ENCODE measurements around the gene CASD1. TPM values are rescaled to one million over a fixed set of nuclear protein-coding genes. Genes with fewer than 3 reads are reported as not detected.

CASD1 gene
- polyA plus RNA-seq, 1 donor (not counting 4 experiments of a cell fraction or from before 2014, with no cell fraction given) = 7.1 TPM

- peaks cover 2% of the 10 kb centered on the region for H3K27me3 ChIP-seq (ENCODE audit: control insufficient read depth, extremely low read depth, insufficient read depth, low read length)
- DNase-seq (ENCODE audit: low read depth, low spot score) (no peak), FAIRE-seq (no peak)
- H3K4me2 ChIP-seq (ENCODE audit: control insufficient read depth, extremely low read depth, insufficient read depth, low read depth, low read length) = no peak overlapping the region
- no peak overlapping the region for H2AFZ ChIP-seq (ENCODE audit: control insufficient read depth, low read length)
- H3K27ac ChIP-seq (ENCODE audit: control insufficient read depth, insufficient read depth, low read length) = no peak overlapping the region
- no peaks in the 10 kb centered on the region for H3K4me1 ChIP-seq (ENCODE audit: control insufficient read depth, extremely low read depth, insufficient read depth, low read length)
- no peak overlapping the region for H3K4me3 ChIP-seq (ENCODE audit: control insufficient read depth in 2 of 3, extremely low read depth in 1 of 3, insufficient read depth in 2 of 3, low read depth in 1 of 3, low read length in 3 of 3)
- no peaks in the 10 kb centered on the region for H3K9me3 ChIP-seq (ENCODE audit: control insufficient read depth, low read depth, low read length)
- dilution Hi-C loops (cut with MboI; ENCODE audit: extremely low pct_ligation_motif_present, low sequenced_read_pairs) = no loop called here
- no peaks in the 10 kb centered on the region for H3K79me2 ChIP-seq (ENCODE audit: control insufficient read depth, insufficient read depth, low read length)
- H3K9ac ChIP-seq (ENCODE audit: control insufficient read depth, extremely low read depth, insufficient read depth, low read length) = no peak overlapping the region
- H3K36me3 ChIP-seq (ENCODE audit: control insufficient read depth in 2 of 2, extremely low read depth in 1 of 2, insufficient read depth in 2 of 2, low read length in 2 of 2) = no peaks in the 10 kb centered on the region
- H4K20me1 ChIP-seq (ENCODE audit: control insufficient read depth, extremely low read depth, insufficient read depth, low read length) = no peaks in the 10 kb centered on the region
- H3K9me1 ChIP-seq (ENCODE audit: control insufficient read depth, extremely low read depth, insufficient read depth, low read length) = no peaks in the 10 kb centered on the region
- TF ChIP-seq CTCF (optimal IDR thresholded peaks at IDR 0.05 in 1 of 3, IDR thresholded peaks at IDR 0.05 in 1 of 3, conservative IDR thresholded peaks at IDR 0.05 in 1 of 3; ENCODE audit: extremely low read depth in 1 of 3, insufficient read depth in 2 of 3, low read length in 3 of 3) = no peak
- TF ChIP-seq EZH2 (IDR thresholded peaks at IDR 0.05; ENCODE audit: low read length) = no peak
These were observed 38.0 kb upstream of the CASD1 start for GRCh38 chr7:94471604-94472003.

GRCh38 chr7:94472608-94473007 is 37.0 kb upstream of the CASD1 start:
- DNase-seq (ENCODE audit: low read depth, low spot score) = no peak
- dilution Hi-C loops (cut with MboI; ENCODE audit: extremely low pct_ligation_motif_present, low sequenced_read_pairs) = no loop called here
- no peak for FAIRE-seq

More at GRCh38 chr7:94472608-94473007, 37.0 kb upstream of the CASD1 start:
- no peaks in the 10 kb centered on the region for H3K79me2 ChIP-seq (ENCODE audit: control insufficient read depth, insufficient read depth, low read length)
- no peaks in the 10 kb centered on the region for H3K9me1 ChIP-seq (ENCODE audit: control insufficient read depth, extremely low read depth, insufficient read depth, low read length)
- no peak overlapping the region for H2AFZ ChIP-seq (ENCODE audit: control insufficient read depth, low read length)
- no peaks in the 10 kb centered on the region for H4K20me1 ChIP-seq (ENCODE audit: control insufficient read depth, extremely low read depth, insufficient read depth, low read length)
- peaks cover 2% of the 10 kb centered on the region for H3K27me3 ChIP-seq (ENCODE audit: control insufficient read depth, extremely low read depth, insufficient read depth, low read length)
- no peaks in the 10 kb centered on the region for H3K4me1 ChIP-seq (ENCODE audit: control insufficient read depth, extremely low read depth, insufficient read depth, low read length)
- no peak overlapping the region for H3K4me2 ChIP-seq (ENCODE audit: control insufficient read depth, extremely low read depth, insufficient read depth, low read depth, low read length)
- H3K9ac ChIP-seq (ENCODE audit: control insufficient read depth, extremely low read depth, insufficient read depth, low read length) = no peak overlapping the region
- no peaks in the 10 kb centered on the region for H3K9me3 ChIP-seq (ENCODE audit: control insufficient read depth, low read depth, low read length)
- no peaks in the 10 kb centered on the region for H3K36me3 ChIP-seq (ENCODE audit: control insufficient read depth in 2 of 2, extremely low read depth in 1 of 2, insufficient read depth in 2 of 2, low read length in 2 of 2)
- no peak overlapping the region for H3K27ac ChIP-seq (ENCODE audit: control insufficient read depth, insufficient read depth, low read length)
- TF ChIP-seq EZH2 (IDR thresholded peaks at IDR 0.05; ENCODE audit: low read length) (no peak), CTCF (optimal IDR thresholded peaks at IDR 0.05 in 1 of 3, IDR thresholded peaks at IDR 0.05 in 1 of 3, conservative IDR thresholded peaks at IDR 0.05 in 1 of 3; ENCODE audit: extremely low read depth in 1 of 3, insufficient read depth in 2 of 3, low read length in 3 of 3) (no peak)
- H3K4me3 ChIP-seq (ENCODE audit: control insufficient read depth in 2 of 3, extremely low read depth in 1 of 3, insufficient read depth in 2 of 3, low read depth in 1 of 3, low read length in 3 of 3) = no peak overlapping the region

Measured in keratinocyte (primary cell).